ENCODE results near the gene ARPP21.

The ARPP21 gene

DNA sequence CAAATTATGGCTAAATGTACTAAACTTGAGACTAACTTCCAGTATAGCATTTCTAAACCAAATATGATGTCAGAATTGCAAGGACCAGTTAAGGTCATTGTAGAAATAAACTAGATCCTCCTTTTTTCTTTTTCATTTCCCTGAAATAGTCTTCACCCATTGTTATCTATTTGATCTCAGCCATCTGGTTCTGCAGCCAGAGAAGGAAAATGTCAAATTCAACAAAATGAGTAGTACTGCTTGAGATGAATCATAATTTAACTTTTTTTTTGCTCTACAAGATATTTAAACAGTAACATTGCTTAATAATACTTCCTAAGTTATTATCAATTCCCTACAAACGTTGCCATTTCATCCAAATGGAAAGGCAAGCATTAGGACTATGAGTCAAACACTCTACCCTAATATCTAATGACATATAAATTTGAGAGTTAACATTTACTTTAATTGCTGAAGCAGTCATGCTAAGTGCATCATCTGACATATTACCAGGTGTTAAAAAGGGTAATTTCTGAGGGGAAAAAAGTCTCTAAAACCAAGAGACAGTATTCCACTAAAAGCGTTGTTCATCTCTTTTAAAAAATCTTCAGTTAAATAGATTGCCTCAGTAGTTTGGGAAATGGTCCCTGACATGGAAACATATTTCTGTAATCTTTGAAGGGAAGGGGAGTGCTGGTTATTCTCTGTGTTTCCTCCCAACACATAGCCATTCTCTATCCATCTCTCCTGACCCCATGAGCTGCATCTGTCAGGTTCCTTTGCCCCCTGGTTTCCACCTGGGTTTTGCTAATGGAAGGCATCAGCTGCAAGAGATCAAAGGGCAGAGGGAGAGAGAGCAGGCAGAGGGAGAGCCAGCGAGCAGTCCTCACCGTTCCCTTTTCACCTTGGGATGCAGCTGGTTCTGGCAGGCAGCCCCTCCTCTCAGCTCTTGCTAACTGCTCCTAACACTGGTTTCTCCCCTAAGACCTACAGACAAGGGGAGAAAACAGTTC, 138.5 kb downstream of the ARPP21 start:
- TF ChIP-seq, protein P1, sequence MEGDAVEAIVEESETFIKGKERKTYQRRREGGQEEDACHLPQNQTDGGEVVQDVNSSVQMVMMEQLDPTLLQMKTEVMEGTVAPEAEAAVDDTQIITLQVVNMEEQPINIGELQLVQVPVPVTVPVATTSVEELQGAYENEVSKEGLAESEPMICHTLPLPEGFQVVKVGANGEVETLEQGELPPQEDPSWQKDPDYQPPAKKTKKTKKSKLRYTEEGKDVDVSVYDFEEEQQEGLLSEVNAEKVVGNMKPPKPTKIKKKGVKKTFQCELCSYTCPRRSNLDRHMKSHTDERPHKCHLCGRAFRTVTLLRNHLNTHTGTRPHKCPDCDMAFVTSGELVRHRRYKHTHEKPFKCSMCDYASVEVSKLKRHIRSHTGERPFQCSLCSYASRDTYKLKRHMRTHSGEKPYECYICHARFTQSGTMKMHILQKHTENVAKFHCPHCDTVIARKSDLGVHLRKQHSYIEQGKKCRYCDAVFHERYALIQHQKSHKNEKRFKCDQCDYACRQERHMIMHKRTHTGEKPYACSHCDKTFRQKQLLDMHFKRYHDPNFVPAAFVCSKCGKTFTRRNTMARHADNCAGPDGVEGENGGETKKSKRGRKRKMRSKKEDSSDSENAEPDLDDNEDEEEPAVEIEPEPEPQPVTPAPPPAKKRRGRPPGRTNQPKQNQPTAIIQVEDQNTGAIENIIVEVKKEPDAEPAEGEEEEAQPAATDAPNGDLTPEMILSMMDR (IDR thresholded peaks at IDR 0.05; ENCODE audit: extremely low read depth, missing control alignments): no peak
- DNase-seq (ENCODE audit: low spot score): no peak

DNA sequence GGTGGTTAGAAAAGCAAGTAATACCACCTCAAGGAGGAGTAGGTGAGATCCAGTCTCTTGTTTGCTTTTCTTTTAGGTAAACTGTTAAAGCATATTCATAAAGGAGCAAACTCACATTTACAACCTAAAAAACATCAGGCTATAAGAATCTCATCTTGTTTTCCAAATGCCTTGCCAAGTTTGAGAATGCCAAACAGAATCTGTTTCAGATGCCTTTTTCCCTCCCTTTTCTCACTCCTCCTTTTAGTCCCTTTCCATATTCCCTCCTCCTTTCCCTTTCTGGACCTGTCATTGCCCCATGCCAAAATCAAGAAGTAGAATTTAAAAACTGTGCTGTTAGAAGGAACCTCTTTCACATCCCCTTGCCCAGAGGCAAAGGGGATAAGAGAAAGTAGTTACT, 140.3 kb downstream of the ARPP21 start:
- TF ChIP-seq, protein P1 (IDR thresholded peaks at IDR 0.05; ENCODE audit: extremely low read depth, missing control alignments): no peak
- DNase-seq (ENCODE audit: low spot score): no peak

DNA sequence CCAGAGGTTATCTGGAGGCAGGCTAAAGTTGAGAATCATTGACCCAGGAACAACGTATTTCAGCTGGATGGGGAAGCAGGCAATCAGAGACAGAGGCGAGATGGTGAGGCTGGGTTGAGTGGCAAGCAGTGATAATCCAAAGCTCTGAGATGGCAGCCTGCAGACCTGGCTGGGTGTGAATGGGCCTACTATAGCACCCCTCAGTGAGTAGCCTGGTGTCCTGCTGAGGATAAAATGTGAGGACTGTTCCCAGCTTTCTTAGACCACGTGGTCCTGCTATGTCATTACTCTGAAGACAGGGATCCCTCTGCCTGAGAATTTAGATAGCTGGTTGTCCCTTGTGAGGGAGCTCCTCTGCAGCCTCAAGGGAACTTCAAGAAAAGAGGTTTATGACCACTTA, 141.5 kb downstream of the ARPP21 start:
- TF ChIP-seq, protein P1 (IDR thresholded peaks at IDR 0.05; ENCODE audit: extremely low read depth, missing control alignments): no peak
- DNase-seq (ENCODE audit: low spot score): no peak

DNA sequence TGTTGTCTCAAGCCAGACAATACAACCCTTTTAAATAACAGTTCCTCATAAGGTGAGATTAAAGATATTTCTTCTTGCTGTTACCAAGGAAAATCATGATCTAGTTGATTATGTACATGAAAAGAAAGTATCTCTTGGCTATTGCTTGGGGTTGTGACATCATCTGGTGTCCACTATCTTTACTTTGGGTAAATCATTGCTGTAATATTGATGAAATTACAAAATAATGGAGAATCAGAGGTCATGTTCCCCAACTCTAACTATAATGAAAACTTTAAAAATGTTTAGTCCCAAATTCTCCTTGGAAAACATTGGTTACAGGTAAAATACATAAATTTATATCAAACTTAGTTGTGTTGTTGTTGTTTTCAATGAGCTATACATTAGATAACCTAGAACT, 142.2 kb downstream of the ARPP21 start:
- TF ChIP-seq, protein P1 (IDR thresholded peaks at IDR 0.05; ENCODE audit: extremely low read depth, missing control alignments): no peak
- no peak for DNase-seq (ENCODE audit: low spot score)

DNA sequence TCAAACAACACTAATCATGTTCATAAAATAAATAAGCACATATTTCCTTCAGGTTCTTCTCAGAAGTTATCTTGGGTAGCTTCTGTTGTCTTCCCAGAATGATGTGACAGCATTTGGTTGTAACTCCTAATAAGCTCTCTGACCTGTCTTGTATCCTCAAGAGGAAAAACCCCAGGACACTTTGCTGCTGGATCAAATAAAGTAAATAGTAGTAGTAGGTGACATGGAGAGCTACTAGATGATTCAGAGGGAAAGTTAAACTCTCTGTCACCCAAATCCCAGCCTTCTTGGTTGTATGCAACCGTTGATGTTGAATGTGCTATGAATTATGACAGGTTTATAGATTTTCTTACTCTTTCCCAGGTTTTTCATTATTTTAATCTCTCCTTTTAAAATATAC, 143.0 kb downstream of the ARPP21 start:
- TF ChIP-seq, protein P1 (IDR thresholded peaks at IDR 0.05; ENCODE audit: extremely low read depth, missing control alignments): no peak

DNA sequence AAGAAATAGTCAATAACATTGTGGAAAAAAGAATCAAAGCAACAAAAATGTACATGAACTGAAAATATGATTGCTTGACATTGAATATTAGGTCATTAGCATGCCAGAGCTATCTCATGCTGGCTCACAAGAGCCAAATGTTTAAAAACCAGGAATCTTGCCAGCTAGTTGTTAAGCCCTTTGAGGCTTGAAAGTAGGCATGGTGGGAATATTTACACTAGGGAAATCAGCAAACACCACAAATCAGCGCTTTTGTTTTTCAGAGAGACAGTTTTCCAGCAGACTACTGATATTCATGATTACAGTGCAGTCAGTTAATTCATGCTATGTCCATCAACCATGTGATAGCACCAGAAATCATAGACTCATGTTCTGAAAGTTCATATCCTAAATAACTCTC, 144.8 kb downstream of the ARPP21 start:
- TF ChIP-seq, protein P1 (IDR thresholded peaks at IDR 0.05; ENCODE audit: extremely low read depth, missing control alignments): no peak
- no peak for DNase-seq (ENCODE audit: low spot score)

More for the DNA sequence above, 143.0 kb downstream of the ARPP21 start:
- no peak for DNase-seq (ENCODE audit: low spot score)

DNA sequence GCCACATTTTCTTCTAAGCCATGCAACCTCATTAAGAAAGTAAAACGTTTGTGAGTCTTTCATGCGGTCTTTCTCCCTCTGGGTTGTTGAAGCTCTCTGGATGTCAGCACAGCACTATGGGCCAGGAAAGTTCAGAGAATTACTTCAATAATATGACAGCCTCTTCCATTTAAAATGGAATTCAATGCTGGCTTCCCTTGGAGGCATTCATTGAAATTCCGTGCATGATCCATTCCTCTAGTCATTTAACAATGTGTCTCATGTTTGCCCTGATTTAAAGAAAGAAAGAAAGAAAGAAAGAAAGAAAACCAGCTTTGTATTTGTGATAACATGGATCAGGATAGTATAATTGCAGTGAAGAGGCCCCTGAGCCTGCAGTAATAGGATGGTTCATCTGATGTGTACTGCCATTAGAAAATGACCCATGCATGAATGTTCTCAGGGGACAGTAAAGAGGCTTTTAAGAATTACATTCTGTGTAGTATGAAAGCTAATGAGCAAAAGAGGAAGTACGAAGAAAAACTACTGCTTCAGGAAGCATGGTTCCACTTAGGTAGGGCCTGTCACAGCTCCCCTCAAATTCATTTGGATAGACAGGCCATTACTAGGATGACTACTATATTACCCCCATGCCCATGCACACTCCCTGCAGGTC, 146.0 kb downstream of the ARPP21 start:
- peak; percentile 2 for DNase-seq (ENCODE audit: low spot score)
- TF ChIP-seq, protein P1 (IDR thresholded peaks at IDR 0.05; ENCODE audit: extremely low read depth, missing control alignments): no peak

Measured in GM20000 (cell line).